Measurements from ENCODE around the gene PRSS57. TPM values are rescaled to one million over a fixed set of nuclear protein-coding genes. Genes with fewer than 3 reads are reported as not detected.
A peak's percentile ranks its signal among the peaks of the same experiment; 100 is the strongest.

PRSS57 gene
- total RNA-seq, 1 donor from 2014 or later: not detected

DNA sequence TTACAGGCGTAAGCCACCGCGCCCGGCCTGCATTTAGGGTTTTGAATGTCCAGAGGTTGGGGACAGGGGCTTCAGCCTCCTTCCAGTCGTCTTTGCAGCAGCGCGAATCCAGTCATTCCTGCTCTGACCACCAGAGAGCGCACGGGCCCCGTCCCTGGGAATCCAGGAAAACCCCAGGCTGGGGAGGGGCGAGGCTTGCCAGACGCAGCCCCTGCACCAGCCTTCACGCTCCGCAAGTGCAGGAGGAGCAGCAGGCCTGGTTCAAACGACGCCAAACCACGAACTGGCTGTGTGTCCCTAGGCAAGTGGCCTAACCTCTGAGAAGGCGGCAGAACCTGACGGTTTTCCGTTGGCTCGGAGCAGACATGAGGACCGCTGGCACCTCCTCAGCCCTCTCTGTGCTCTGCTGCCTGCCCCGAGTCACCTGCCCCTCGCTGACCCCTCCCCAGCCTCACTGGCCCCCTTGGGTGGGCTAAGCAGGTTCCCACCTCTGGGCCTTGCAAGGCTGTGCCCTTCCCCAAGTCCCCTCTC, 30.3 kb downstream of the PRSS57 start:
- ATAC-seq (peak; percentile 59 to 63), DNase-seq (peak; percentile 86)
- Histone ChIP-seq H3K4me3 (peak overlapping the region; percentile 34), H3K27me3 (ENCODE audit: low read depth) (no peaks in the 10 kb centered on the region), H3K27ac (peak overlapping the region; percentile 53), H3K4me1 (peaks cover 39% of the 10 kb centered on the region), H3K36me3 (no peaks in the 10 kb centered on the region), H3K9me3 (no peaks in the 10 kb centered on the region)
- intact Hi-C loops (cut with DNase I): loop anchor here (5.0 kb wide), 1 partner anchor 67 kb away; no protein-coding TSS in a partner anchor
- TF ChIP-seq, protein P1, sequence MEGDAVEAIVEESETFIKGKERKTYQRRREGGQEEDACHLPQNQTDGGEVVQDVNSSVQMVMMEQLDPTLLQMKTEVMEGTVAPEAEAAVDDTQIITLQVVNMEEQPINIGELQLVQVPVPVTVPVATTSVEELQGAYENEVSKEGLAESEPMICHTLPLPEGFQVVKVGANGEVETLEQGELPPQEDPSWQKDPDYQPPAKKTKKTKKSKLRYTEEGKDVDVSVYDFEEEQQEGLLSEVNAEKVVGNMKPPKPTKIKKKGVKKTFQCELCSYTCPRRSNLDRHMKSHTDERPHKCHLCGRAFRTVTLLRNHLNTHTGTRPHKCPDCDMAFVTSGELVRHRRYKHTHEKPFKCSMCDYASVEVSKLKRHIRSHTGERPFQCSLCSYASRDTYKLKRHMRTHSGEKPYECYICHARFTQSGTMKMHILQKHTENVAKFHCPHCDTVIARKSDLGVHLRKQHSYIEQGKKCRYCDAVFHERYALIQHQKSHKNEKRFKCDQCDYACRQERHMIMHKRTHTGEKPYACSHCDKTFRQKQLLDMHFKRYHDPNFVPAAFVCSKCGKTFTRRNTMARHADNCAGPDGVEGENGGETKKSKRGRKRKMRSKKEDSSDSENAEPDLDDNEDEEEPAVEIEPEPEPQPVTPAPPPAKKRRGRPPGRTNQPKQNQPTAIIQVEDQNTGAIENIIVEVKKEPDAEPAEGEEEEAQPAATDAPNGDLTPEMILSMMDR (IDR thresholded peaks at IDR 0.05): peak; percentile 92

DNA sequence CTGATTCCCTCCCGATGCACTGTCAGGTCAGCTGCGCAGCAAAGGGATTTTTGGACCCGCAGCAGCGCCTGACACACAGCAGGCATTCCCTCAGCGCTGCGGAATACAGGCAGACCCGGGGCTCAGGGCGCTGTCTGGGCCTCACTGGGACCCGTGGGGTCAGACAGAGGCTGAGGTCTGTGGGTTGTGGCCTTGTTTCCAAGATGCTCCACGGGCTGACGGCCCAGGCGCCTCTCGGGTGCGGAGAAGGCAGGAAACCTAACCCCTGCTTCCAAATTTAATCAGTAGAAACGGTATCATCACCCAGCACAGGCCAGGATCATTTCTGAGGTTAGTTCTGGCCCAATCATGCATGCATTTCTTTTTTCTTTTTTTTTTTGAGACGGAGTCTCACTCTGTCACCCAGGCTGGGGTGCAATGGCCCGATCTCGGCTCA, 31.6 kb downstream of the PRSS57 start:
- ATAC-seq: peak; percentile 2
- Histone ChIP-seq H3K4me1 (peaks cover 52% of the 10 kb centered on the region), H3K27me3 (ENCODE audit: low read depth) (no peaks in the 10 kb centered on the region), H3K4me3 (peak overlapping the region; percentile 100), H3K27ac (peak overlapping the region; percentile 94), H3K36me3 (no peaks in the 10 kb centered on the region), H3K9me3 (no peaks in the 10 kb centered on the region)
- TF ChIP-seq, protein P1 (IDR thresholded peaks at IDR 0.05): no peak
- intact Hi-C loops (cut with DNase I): no loop called here
- no peak for DNase-seq

DNA sequence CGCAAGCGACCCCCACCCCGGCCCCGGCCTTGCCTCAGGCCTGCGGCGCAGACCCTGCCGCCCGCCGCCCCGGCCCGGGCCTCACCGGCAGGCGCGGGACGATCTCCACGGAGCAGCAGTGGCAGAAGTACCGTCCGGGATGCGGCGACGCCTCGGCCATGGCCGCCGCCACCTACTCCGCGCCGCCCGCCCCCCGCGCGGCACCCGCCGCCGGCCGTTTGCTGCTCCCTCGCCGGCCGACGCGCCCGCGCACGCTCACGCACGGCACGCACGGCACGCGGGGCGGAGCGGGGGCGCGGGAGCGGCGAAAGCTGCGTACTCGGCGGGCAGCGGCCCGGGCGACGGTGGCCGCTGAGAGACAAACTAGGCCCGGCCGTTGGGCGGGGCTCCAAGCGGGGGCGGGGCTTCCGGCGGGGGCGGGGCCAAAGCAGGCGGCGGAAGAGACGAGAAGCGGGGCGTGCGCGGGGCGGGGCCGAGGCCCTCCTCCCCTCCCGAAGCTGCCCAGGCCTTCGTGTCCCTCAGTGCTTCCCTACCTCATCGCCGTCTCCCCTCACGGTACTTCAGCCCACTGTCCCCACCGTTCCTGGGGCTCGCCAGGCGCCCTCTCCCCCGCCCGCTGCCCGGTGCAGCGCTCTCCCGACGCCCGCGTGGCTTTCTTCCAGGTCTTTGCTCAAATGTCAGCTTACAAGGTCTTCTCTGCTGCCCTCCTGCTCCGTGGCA, 32.1 kb downstream of the PRSS57 start, which contains the start of gene RNF126:
TSS of gene RNF126 (minus strand) at position 253 of the 720 bp plus-strand sequence. CDS start at position 160, 93 bp downstream.
- Histone ChIP-seq H3K27ac (peak within 1 kb of the TSS; percentile 94), H3K4me1 (peaks cover 58% of the 10 kb centered on the region), H3K9me3 (no peaks in the 10 kb centered on the region), H3K4me3 (peak within 1 kb of the TSS; percentile 100), H3K27me3 (ENCODE audit: low read depth) (no peaks in the 10 kb centered on the region), H3K36me3 (no peaks in the 10 kb centered on the region)
- intact Hi-C loops (cut with DNase I): no loop called here
- DNase-seq (peak; percentile 94), ATAC-seq (peak; percentile 85 to 93)
- TF ChIP-seq, protein P1 (IDR thresholded peaks at IDR 0.05): no peak

DNA sequence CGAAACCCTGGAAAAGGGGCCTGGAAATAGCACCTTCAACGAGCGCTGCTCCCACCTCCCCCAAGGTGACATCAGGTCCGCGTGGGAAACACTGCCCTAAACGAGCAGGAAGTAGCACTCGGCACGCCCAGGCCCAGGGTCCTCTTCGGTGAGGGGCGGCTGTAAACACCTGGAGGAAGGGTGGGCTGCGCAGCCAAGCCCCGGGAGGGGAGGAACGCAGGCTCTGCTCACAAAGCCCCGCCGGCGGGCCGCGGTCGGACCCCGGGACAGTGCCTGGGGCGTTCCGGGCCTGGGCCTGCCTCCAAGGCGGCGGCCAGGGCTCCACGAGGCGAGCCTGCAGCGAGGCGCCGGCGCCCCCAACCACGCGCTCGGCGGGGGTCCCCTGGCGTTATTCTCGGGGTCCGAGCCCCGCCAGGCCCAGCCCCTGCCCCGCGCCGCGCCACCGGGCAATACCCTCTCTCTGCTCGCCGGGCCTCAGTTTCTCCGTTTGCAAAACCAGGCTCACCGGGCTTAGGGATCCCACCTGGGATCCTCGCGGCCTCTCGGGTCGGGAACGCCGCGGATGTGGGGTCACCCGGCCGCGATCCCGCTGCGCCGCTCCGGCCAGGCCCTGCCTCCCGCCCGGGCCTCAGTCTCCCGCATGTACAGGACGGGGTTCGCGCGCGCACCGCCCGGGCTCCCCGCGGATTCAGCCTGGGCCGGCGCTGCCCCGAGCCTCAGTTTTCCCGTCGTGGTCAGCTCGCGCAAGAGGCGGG, 32.9 kb downstream of the PRSS57 start:
- no peaks in the 10 kb centered on the region for H3K9me3 ChIP-seq

More for the DNA sequence above, 32.9 kb downstream of the PRSS57 start:
- DNase-seq (peak; percentile 80), ATAC-seq (peak; percentile 5 to 44)
- TF ChIP-seq, protein P1 (IDR thresholded peaks at IDR 0.05): no peak
- intact Hi-C loops (cut with DNase I): no loop called here
- Histone ChIP-seq H3K36me3 (no peaks in the 10 kb centered on the region), H3K4me3 (peak overlapping the region; percentile 100), H3K27me3 (ENCODE audit: low read depth) (no peaks in the 10 kb centered on the region), H3K27ac (peak overlapping the region; percentile 91), H3K4me1 (peaks cover 65% of the 10 kb centered on the region)
